HG03097 (cell line): ENCODE results near the gene UBASH3A.

Source experiments
- ATAC-seq: cut with Tn5 transposase; IDR thresholded peaks from one replicate; pipeline ENCODE4 v1.9.1; 2021; ENCODE audit not compliant: unreplicated experiment, low FRiP score

Gene UBASH3A

GRCh38 chr21:42373908-42374455 is 29.7 kb upstream of the UBASH3A start:
- ATAC-seq = no peak

DNA sequence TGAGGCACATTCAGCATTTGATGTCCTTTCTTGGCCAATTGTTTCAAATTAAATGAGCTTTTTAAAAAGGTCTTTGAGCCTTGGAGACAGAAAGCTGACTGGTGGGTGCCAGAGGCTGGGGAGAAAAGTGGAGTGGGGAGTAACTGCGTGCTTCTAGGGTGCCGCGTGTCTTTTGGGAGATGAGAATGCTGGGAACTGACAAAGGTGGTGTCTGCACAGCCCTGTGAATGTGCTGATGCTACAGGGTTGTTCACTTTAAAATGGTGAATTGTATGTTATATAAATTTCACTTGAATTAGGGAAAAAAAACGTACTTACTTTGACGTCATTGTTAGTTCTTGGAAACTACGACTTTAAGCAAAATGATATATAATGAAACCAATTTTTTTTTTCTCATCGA is 29.2 kb upstream of the UBASH3A start:
- ATAC-seq = no peak

DNA sequence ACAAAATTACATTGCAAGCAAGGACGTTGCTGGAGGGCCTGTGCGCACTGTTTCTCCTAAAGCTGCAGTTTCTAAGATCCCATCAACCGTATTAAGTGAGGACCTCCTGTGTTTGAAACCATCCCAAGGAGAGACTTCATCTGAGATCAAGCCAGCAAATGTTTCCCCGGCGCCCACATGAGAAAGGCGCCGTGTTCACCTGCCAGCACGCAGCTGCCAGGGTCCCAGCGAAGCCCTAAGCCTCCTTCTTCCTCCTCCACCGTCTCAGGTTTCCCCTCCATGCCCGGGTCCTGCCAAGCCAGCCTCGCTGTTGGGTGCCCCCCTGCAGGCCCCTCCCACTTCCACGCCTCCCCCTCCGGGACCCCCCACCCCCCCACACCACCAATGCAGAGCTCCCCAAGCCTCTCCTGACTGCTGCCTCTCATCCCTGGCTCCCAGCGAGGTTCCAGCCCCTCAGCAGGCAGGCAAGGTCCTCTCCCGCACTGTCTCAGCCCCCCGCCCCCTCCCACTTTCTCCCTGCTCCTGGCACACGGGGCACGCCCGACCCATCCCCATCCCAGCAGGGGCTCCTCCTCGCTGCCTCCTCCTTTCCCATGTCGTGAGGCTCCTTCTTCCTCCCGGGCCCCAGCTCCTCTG is 28.7 kb upstream of the UBASH3A start:
- no peak for ATAC-seq

DNA sequence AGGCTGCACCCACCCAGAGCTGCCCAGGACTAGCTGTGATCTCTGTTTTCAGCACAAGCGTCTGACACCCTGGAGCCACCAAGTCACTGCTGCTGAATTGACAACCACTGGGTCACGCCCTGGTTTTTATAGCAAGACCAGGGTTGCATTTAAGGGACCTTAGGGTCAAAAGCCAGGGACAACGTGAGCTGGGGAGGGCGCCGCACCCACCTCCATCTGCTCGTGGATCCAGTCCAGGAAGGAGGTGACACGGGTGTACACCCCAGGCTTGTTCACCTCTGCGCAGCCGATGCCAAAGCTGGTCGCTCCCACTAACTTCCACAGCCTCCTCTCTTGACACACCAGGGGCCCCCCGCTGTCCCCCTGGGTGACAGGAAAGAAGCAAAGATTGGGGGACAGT is 28.2 kb upstream of the UBASH3A start:
- ATAC-seq = no peak

DNA sequence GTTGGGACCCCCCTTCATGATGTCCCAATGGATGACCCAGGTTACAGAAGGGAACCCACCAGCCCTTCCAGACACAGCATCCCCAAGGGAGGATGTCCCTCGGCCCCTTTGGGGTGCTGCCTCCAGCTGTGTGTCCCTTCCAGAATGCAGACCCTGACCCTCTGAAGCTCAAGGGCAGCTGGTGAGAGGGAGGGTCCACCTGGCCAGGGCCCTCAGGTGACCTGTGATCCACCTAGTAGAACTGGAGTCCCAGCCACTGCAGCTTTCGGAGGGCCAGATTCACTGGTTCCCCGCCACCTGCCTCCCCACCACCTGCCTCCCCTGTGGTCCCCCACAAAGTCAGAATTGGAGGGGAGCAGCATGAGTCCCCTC is 27.8 kb upstream of the UBASH3A start:
- ATAC-seq = no peak

- no peak for ATAC-seq
These were observed 27.2 kb upstream of the UBASH3A start for GRCh38 chr21:42376338-42376982.

GRCh38 chr21:42377211-42377950 is 26.3 kb upstream of the UBASH3A start:
- no peak for ATAC-seq

- no peak for ATAC-seq
These were observed 25.8 kb upstream of the UBASH3A start for GRCh38 chr21:42377951-42378340.

GRCh38 chr21:42378418-42378817 is 25.3 kb upstream of the UBASH3A start:
- no peak for ATAC-seq

- ATAC-seq = no peak
These were observed 24.1 kb upstream of the UBASH3A start for GRCh38 chr21:42379426-42380215.

GRCh38 chr21:42381347-42381984 is 22.2 kb upstream of the UBASH3A start:
- no peak for ATAC-seq

GRCh38 chr21:42382915-42383314 is 20.8 kb upstream of the UBASH3A start:
- no peak for ATAC-seq

DNA sequence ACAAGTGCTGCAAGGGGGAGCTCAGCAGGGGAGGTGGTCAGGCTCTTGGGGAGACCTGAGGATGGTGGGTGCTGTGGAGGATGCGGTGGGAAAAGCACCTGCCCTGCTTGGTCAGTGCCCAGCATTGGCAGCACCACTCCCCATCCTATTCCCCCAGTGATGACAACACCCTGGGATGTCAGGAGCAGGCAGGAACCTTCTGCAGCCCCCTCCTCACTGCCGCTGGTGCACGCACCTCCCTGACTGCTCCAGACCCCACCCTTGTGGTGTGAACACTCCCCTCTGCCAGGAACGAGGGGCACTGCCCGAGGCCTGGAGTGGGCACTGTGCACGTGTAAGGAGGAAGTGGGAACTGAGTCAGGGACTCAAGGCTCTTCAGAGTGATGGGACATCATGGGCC is 20.4 kb upstream of the UBASH3A start:
- ATAC-seq = no peak

- ATAC-seq = no peak
These were observed 19.4 kb upstream of the UBASH3A start for GRCh38 chr21:42384156-42384945.

DNA sequence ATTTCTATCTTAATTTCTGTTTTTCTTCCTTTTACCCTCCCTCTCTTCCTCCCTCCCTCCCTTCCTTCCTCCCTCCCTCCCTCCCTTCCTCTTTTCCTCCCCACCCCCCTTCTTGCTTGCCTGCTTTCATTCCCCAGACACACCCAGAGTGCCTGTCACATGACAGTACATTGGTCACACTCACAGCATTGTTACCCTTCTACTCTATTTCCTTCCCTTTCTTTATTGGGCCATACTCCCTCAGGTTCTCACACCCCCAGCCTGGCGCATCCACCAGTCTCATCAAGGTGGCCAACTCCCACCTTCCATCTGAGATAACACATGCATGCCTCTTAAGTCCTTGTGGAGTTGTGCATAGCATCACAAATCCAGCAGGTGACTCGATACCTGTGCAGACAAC is 18.7 kb upstream of the UBASH3A start:
- no peak for ATAC-seq

DNA sequence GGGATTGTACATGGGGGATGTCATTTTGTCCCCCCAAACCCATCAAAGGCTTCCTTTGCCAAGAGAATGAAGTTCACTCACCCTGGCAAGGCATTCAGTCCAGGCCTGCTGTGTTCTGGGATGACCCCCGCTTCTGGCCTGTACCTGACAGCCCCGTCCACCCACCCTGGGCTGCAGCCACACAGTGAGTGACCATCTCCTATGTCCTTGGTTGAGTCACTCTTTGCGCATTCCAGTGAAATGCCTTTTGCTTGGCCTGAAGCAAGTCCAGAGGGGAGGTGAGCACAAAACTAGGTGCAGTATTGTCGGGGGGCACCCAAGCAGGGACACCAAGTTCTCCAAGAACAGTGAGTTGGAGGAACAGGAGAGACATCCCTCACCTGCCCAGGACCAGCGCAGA is 18.1 kb upstream of the UBASH3A start:
- no peak for ATAC-seq

DNA sequence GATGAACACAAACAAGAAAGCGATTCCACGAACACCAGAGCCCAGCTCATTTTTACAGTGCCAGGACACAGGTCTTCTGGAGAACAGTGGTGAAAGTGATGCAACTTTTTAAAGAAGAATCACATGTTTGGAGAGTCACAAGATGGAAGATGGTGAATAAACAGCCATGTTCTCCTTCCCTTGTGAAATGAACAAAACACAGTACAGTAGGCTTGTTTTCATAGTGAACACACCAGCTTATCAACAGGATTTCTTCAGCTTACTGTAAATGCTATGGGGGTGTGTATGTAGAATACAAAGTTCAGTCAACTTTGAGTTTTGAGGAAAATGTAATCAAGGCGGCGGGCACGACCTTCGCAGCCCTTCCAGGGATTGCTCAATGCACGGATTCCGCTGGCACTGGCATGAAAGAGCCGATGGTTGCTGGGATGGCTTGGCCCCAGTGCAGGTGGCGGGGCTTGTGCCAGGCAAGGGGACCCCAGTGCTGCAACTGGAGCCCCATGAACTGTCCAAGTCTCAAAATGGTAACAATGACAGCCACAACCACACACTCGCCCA is 17.6 kb upstream of the UBASH3A start:
- ATAC-seq = no peak

DNA sequence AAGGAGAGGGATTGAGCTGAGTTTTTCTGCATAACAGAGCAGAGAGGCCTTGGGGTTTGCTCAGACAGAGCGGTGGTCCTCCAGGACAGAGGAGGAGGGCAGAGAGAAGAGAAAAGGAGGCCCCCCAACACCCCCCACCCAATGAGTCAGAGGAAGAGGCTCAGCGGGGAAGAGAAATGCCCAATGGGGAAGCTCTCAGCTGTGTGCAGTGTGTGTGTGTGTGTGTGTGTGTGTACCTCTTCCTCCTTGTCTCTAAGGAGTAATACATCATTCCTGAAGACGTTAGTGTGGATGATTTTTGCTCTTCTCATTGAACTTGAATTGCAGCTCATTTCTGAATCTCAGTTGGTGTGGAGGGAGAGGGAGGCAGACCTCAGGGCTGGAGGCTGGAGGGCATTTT is 16.5 kb upstream of the UBASH3A start:
- no peak for ATAC-seq

- ATAC-seq = no peak
These were observed 15.8 kb upstream of the UBASH3A start for GRCh38 chr21:42387843-42388340.
